Left lung (tissue), 10 donors: ENCODE results near the gene GYG1. TPM values are rescaled to one million over a fixed set of nuclear protein-coding genes. Genes with fewer than 3 reads are reported as not detected.

Experiments used
- ATAC-seq: fragments of 200-7000 bp; cut with Tn5 transposase; one replicate; pipeline ENCODE4 v1.9.1; 2020; ENCODE audit warnings: moderate library complexity
- DNase-seq, 4 donors: peaks; one replicate each; pipeline ENCODE4 v3.0.0-alpha.2; 2013 to 2020
- H3K27ac ChIP-seq, 2 donors: fragments of 200-600 bp; sonication (generic) in 1 of 2; one replicate each; pipeline versions ENCODE4 v1.5.0 to v1.8.0; 2020 to 2021
- H3K27me3 ChIP-seq, 2 donors: fragments of 200-600 bp; sonication (generic) in 1 of 2; one replicate each; pipeline versions ENCODE4 v1.5.0 to v1.8.0; 2020 to 2021
- H3K36me3 ChIP-seq, 2 donors: fragments of 200-600 bp; sonication (generic) in 1 of 2; one replicate each; pipeline versions ENCODE4 v1.5.0 to v1.8.0; 2020 to 2021
- H3K4me1 ChIP-seq, 2 donors: fragments of 200-600 bp; one replicate each; pipeline ENCODE4 v1.8.0; 2021
- H3K4me3 ChIP-seq, 2 donors: fragments of 200-600 bp; sonication (generic) in 1 of 2; one replicate each; pipeline versions ENCODE4 v1.5.0 to v1.8.0; 2020 to 2021; ENCODE audit warnings: mild to moderate bottlenecking in 1 of 2
- H3K9me3 ChIP-seq, 2 donors: fragments of 200-600 bp; sonication (generic) in 1 of 2; one replicate each; pipeline versions ENCODE4 v1.5.0 to v1.8.0; 2020 to 2021
- intact Hi-C, 2 donors: fragments of 100-400 bp; cut with DNase I; formaldehyde crosslinking; loops; one replicate each; pipeline versions ENCODE4 v1.11.2 to v1.14.2; 2022
- polyA plus RNA-seq, 6 donors: library from polyadenylated mRNA; unstranded; fragments of 120-200 nt; gene quantifications; one replicate each; pipeline ENCODE4 v1.2.1, GENCODE V29; 2013; ENCODE audit not compliant: insufficient read length in 6 of 6
- total RNA-seq, 2 donors: library from RNA; stranded (reverse); fragmentation: NEBNext Ultra II Directional; extraction: Animal tissue kit (Norgen Biotek cat#: 25700); gene quantifications; one replicate each; pipeline ENCODE4 v1.2.1, GENCODE V29; 2021
- TF ChIP-seq, protein P1 (sequence below), 2 donors: fragments of 200-600 bp; sonication (generic) in 1 of 2; IDR thresholded peaks; one replicate each; pipeline versions ENCODE4 v1.5.0 to v1.8.0; 2021; ENCODE audit warnings: antibody characterized with exemption in 2 of 2
- donor health status: DM: no; HTN: yes; CAD: no.
- donor health status: DM: no; HTN: no; CAD: no.

The GYG1 gene
- total and polyA plus RNA-seq, 8 donors = 43.9 to 202 (median 163) TPM

DNA sequence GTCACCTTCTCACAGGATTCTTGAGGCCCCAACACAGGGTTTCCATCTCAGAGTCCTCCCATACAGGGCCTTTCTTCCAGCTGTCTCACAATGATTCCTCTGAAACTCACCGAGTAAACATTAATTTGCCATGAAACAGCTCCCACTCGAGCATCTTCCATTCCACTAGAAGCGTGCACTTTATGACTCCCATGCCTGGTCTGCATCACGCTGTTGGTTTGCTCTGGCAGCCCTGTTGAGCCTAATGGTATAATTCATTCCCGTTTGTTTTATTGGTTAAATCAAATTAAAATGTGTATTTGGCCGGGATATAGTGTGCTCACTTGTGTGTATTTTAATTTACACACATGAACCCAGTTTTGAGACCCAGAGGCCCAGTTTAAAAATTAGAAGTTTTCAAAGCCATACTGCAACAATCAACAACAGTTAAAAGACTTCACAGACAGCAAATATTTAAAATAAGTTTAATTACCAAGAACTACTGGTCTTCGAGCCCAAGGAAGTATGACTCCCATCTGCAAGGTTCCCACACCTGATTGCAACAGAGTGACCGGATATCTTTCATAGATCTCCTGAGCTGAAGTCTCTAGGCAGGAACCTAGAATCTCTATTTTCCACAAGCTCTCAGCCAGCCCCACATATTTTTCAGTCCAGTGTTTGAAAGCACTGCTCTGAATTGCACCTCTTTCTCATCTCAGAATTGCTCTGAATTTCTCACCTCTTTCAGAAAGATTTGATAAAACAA lies 42.3 kb upstream of the GYG1 start:
- no peak for ATAC-seq
- no peak overlapping the region for H3K27ac ChIP-seq
- no peaks in the 10 kb centered on the region for H3K36me3 ChIP-seq
- no peaks in the 10 kb centered on the region for H3K9me3 ChIP-seq
- no peaks in the 10 kb centered on the region for H3K27me3 ChIP-seq
- no peak overlapping the region for H3K4me3 ChIP-seq
- TF ChIP-seq, protein P1, sequence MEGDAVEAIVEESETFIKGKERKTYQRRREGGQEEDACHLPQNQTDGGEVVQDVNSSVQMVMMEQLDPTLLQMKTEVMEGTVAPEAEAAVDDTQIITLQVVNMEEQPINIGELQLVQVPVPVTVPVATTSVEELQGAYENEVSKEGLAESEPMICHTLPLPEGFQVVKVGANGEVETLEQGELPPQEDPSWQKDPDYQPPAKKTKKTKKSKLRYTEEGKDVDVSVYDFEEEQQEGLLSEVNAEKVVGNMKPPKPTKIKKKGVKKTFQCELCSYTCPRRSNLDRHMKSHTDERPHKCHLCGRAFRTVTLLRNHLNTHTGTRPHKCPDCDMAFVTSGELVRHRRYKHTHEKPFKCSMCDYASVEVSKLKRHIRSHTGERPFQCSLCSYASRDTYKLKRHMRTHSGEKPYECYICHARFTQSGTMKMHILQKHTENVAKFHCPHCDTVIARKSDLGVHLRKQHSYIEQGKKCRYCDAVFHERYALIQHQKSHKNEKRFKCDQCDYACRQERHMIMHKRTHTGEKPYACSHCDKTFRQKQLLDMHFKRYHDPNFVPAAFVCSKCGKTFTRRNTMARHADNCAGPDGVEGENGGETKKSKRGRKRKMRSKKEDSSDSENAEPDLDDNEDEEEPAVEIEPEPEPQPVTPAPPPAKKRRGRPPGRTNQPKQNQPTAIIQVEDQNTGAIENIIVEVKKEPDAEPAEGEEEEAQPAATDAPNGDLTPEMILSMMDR (IDR thresholded peaks at IDR 0.05) = no peak
- intact Hi-C loops = loop anchor here in 1 of 2 donors (5.0 kb wide), 1 partner anchor 87 kb away; no protein-coding TSS in a partner anchor
- no peak for DNase-seq
- no peaks in the 10 kb centered on the region for H3K4me1 ChIP-seq

DNA sequence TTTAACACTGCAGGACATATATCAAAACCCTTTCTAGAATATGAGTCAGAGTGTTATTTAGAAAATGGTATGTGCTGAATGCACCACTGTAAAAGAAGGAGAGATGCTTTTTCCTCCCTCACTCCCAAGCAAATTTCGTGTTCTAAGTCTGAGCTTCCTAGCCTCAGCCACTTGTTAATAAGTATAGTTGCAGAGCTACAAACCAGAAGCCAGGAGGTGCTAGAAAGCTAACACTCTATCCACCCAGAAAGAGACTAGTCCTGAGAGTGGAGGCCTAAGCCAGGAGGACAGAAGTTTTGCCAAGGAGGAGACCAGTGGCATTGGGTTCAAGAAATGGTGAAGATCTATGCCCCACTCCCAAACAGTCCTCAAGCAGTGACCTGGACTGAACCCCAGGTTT lies 40.5 kb upstream of the GYG1 start:
- Histone ChIP-seq H3K27me3 (no peaks in the 10 kb centered on the region), H3K4me1 (no peaks in the 10 kb centered on the region), H3K36me3 (no peaks in the 10 kb centered on the region), H3K27ac (no peak overlapping the region), H3K9me3 (no peaks in the 10 kb centered on the region), H3K4me3 (no peak overlapping the region)
- intact Hi-C loops = loop anchor here in 1 of 2 donors (5.0 kb wide), 1 partner anchor 326 kb away; no protein-coding TSS in a partner anchor
- no peak for ATAC-seq
- TF ChIP-seq, protein P1 (IDR thresholded peaks at IDR 0.05) = no peak
- no peak for DNase-seq

DNA sequence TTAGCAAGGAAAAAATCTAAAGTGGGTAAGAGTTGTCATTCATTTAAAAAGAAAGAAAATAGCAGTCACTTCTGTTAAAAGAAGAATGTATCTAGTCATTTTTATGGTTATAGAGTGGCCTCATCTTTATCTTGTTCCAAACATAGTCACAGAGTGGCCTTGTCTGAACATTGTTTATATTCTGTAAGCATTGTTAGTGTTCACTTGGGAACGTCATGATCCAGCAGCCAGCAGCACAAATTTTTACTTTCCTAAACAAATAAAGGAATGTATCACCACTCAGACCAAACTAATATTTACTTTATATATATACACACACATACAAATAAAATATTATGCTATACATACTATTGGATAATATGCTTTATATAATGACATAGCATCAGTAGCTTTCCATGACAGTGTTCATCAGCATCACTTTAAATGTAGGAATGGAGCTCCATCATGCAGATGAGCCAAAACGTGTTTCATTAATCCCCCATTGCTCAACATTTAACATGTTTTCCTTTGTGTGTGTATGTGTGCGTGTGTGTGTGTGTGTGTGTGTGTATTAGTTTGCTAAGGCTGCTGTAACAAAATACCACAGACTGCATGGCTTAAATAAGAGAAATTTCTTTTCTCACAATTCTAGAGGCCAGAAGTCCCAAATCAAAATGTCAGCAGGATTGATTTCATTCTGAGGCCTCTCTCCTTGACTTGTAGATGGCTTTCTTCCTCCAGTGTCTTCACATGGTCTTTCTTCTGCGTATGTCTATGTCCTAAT lies 39.6 kb upstream of the GYG1 start:
- Histone ChIP-seq H3K9me3 (no peaks in the 10 kb centered on the region), H3K4me3 (no peak overlapping the region), H3K36me3 (no peaks in the 10 kb centered on the region), H3K27me3 (no peaks in the 10 kb centered on the region), H3K27ac (no peak overlapping the region), H3K4me1 (no peaks in the 10 kb centered on the region)
- DNase-seq = no peak
- TF ChIP-seq, protein P1 (IDR thresholded peaks at IDR 0.05) = no peak
- no peak for ATAC-seq
- intact Hi-C loops = loop anchor here in 1 of 2 donors (5.0 kb wide), 1 partner anchor 326 kb away; no protein-coding TSS in a partner anchor

DNA sequence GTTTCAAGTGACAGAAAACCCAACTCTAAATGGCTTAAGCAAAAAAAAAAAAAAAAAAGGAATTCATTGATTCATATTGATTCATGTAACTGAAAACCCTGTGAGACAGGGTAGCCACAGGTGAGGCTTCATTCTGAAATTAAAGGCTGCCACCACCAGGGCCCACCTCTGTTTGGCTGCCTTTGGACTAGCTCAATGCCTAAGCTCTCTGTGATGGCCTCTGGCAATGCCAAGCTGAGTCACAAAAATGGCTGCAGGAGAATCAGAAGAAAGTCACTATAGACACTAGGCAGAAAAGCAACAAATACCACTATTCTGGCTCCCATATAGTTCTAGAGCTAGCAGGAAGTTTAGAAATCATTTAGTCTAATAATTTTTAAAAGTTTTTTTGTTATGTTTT lies 38.2 kb upstream of the GYG1 start:
- Histone ChIP-seq H3K4me3 (no peak overlapping the region), H3K36me3 (no peaks in the 10 kb centered on the region), H3K9me3 (no peaks in the 10 kb centered on the region), H3K27me3 (no peaks in the 10 kb centered on the region), H3K27ac (no peak overlapping the region), H3K4me1 (no peaks in the 10 kb centered on the region)
- intact Hi-C loops = loop anchor here in 1 of 2 donors (5.0 kb wide), 1 partner anchor 324 kb away; no protein-coding TSS in a partner anchor
- TF ChIP-seq, protein P1 (IDR thresholded peaks at IDR 0.05) = no peak
- DNase-seq = no peak
- ATAC-seq = no peak

DNA sequence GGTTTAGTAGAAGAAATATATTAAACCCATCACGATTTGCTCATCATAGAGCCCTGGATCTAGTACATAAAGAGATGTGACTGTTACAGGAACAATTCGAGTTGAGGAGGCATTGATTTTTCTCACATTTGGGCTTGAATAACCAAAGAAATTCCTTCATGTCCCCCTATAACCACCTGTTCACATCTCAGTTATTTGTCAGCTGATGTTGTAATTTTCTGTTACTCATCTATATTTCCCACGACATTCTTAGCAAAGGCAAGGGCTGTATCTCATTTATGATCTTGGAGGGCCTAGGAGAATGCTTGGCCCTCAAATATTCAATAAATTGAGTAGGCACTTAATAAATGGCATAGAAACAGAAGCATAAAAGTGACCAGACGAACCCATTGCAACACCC lies 36.4 kb upstream of the GYG1 start:
- TF ChIP-seq, protein P1 (IDR thresholded peaks at IDR 0.05) = no peak
- ATAC-seq = no peak
- Histone ChIP-seq H3K27me3 (no peaks in the 10 kb centered on the region), H3K36me3 (no peaks in the 10 kb centered on the region), H3K27ac (no peak overlapping the region), H3K4me3 (no peak overlapping the region), H3K4me1 (no peaks in the 10 kb centered on the region), H3K9me3 (no peaks in the 10 kb centered on the region)
- no peak for DNase-seq
- intact Hi-C loops = loop anchor here in 1 of 2 donors (5.0 kb wide), 1 partner anchor 322 kb away; no protein-coding TSS in a partner anchor
